Measurements from ENCODE around the gene NFKBIB.
"Not testable (repeated sequence)": the region's sequence is repeated elsewhere in the genome, so short reads cannot be mapped to it uniquely, and the experiment has no call there.

The NFKBIB gene

DNA sequence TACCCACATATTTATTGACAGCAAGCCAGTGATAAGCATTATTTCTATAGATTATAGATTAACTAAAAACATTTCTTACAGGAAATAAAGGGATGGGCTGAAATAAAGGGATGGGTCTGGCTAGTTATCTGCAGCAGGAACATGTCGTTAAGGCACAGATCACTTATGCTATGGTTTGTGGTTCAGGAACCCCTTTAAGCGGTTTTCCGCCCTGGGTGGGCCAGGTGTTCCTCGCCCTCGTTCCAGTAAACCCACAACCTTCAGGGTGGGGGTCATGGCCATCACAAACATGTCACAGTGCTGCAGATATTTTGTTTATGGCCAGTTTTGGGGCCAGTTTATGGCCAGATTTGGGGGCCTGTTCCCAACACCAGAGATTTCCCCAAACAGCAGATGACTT is 41.7 kb downstream of the NFKBIB start:
- not testable (repeated sequence) for H3K4me3 Mint-ChIP-seq; DNase-seq (ENCODE audit: low spot score in 2 of 2)

DNA sequence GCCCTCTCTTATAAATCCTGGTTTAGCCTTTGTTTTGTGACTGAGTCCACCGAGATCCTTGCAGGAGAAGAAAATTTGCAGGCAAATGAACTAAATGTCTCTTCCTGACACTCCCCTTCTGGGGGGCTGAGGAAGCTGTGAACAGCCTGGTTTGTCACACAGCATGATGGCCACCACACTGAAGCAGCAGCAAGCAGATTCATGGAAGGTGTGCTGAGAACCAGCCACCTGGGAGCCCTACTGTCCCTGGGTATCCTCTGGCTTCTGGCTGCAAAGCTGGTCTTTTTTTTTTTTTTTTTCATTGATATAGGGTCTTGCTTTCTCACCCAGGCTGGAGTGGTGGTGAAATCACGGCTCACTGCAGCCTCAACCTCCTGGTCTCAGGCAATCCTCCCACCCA is 42.2 kb downstream of the NFKBIB start:
- H3K4me3 Mint-ChIP-seq: no peak overlapping the region
- no peaks in the 10 kb centered on the region for H3K36me3 Mint-ChIP-seq
- peaks cover 2% of the 10 kb centered on the region for H3K4me1 Mint-ChIP-seq
- ATAC-seq (ENCODE audit: low read depth) (no peak), DNase-seq (ENCODE audit: low spot score in 2 of 2) (no peak)
- H3K27me3 Mint-ChIP-seq: peaks cover 12% of the 10 kb centered on the region
- H3K9me3 Mint-ChIP-seq: no peaks in the 10 kb centered on the region
- no peak overlapping the region for H3K27ac Mint-ChIP-seq

More for the DNA sequence above, 41.7 kb downstream of the NFKBIB start:
- not testable (repeated sequence) for ATAC-seq (ENCODE audit: low read depth); H3K4me1 Mint-ChIP-seq; H3K27ac Mint-ChIP-seq; H3K9me3 Mint-ChIP-seq; H3K36me3 Mint-ChIP-seq
- H3K27me3 Mint-ChIP-seq: peaks cover 11% of the 10 kb centered on the region

- H3K4me1 Mint-ChIP-seq: peaks cover 2% of the 10 kb centered on the region
- no peak overlapping the region for H3K27ac Mint-ChIP-seq
- DNase-seq (ENCODE audit: low spot score in 2 of 2): no peak
- H3K27me3 Mint-ChIP-seq: peaks cover 12% of the 10 kb centered on the region
- H3K9me3 Mint-ChIP-seq: no peaks in the 10 kb centered on the region
- H3K36me3 Mint-ChIP-seq: no peaks in the 10 kb centered on the region
- no peak for ATAC-seq (ENCODE audit: low read depth)
- H3K4me3 Mint-ChIP-seq: no peak overlapping the region
Measured at GRCh38 chr19:38942471-38943181, 42.9 kb downstream of the NFKBIB start.

DNA sequence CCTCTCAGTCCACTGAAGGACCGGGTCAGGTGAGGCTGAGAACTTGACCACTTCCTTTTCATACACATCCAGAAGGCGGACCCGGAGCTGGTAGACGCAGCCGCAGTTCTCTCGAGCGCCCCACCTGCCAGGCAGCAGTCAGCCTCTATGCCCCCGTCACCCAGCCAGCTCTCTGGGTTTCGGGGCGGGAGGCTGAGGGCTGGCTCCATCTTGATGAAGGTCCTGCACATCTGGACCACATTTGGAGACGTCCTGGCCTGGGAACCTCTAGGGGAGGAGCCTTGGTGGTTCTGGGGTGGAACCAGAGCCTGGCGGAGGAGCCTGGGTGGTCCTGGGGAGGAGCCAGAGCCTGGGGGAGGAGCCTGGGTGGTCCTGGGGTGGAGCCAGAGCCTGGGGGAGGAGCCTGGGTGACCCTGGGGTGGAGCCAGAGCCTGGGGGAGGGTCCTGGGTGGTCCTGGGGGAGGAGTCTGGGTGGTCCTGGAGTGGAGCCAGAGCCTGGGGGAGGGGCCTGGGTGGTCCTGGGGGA is 45.3 kb downstream of the NFKBIB start:
- no peak for ATAC-seq (ENCODE audit: low read depth)
- no peaks in the 10 kb centered on the region for H3K9me3 Mint-ChIP-seq
- H3K27me3 Mint-ChIP-seq: peaks cover 23% of the 10 kb centered on the region
- no peak overlapping the region for H3K4me3 Mint-ChIP-seq
- no peaks in the 10 kb centered on the region for H3K36me3 Mint-ChIP-seq
- H3K27ac Mint-ChIP-seq: no peak overlapping the region
- DNase-seq (ENCODE audit: low spot score in 2 of 2): no peak
- H3K4me1 Mint-ChIP-seq: peaks cover 8% of the 10 kb centered on the region

DNA sequence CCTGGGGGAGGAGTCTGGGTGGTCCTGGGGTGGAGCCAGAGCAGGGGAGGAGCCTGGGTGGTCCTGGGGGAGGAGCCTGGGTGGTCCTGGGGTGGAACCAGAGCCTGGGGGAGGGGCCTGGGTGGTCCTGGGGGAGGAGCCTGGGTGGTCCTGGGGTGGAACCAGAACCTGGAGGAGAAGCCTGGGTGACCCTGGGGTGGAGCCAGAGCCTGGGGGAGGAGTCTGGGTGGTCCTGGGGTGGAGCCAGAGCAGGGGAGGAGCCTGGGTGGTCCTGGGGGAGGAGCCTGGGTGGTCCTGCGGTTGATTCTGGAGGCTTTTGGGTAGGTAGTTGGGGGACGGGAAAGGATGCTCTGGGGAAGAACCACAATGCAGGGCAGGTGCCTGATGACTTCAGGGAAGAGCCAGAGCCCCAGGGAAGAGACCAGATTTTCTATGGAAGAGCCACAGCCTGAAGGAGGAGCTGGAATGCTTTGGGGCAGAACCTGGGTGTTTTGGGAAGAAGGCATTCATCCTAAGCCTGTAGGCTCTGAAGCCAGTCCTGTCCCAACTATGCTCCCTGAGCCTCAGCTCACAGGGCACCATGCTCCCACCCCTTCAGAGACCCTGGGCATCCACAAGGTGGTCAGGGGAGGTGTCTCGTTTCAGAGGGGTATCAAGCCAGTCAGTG is 45.9 kb downstream of the NFKBIB start:
- Mint-ChIP-seq H3K9me3 (no peaks in the 10 kb centered on the region), H3K36me3 (no peaks in the 10 kb centered on the region), H3K4me3 (no peak overlapping the region), H3K4me1 (peaks cover 8% of the 10 kb centered on the region), H3K27me3 (peaks cover 25% of the 10 kb centered on the region), H3K27ac (no peak overlapping the region)
- DNase-seq (ENCODE audit: low spot score in 2 of 2) (no peak), ATAC-seq (ENCODE audit: low read depth) (no peak)

- Mint-ChIP-seq H3K9me3 (no peaks in the 10 kb centered on the region), H3K36me3 (no peaks in the 10 kb centered on the region), H3K27ac (no peak overlapping the region), H3K27me3 (peaks cover 22% of the 10 kb centered on the region), H3K4me3 (no peak overlapping the region), H3K4me1 (peaks cover 8% of the 10 kb centered on the region)
- no peak for DNase-seq (ENCODE audit: low spot score in 2 of 2)
- no peak for ATAC-seq (ENCODE audit: low read depth)
Measured at GRCh38 chr19:38946229-38947010, 46.7 kb downstream of the NFKBIB start.

GRCh38 chr19:38949580-38950367 is 50.0 kb downstream of the NFKBIB start:
- no peaks in the 10 kb centered on the region for H3K9me3 Mint-ChIP-seq
- ATAC-seq (ENCODE audit: low read depth) (peak; percentile 78), DNase-seq (ENCODE audit: low spot score in 2 of 2) (peak; percentile 40 to 44)
- no peaks in the 10 kb centered on the region for H3K36me3 Mint-ChIP-seq
- peak overlapping the region; percentile 67 for H3K4me3 Mint-ChIP-seq
- H3K27ac Mint-ChIP-seq: no peak overlapping the region
- peaks cover 12% of the 10 kb centered on the region for H3K4me1 Mint-ChIP-seq
- H3K27me3 Mint-ChIP-seq: peaks cover 28% of the 10 kb centered on the region

GRCh38 chr19:38951187-38951586 is 51.4 kb downstream of the NFKBIB start:
- H3K4me1 Mint-ChIP-seq: peaks cover 12% of the 10 kb centered on the region
- ATAC-seq (ENCODE audit: low read depth) (no peak), DNase-seq (ENCODE audit: low spot score in 2 of 2) (no peak)
- H3K4me3 Mint-ChIP-seq: no peak overlapping the region
- no peaks in the 10 kb centered on the region for H3K36me3 Mint-ChIP-seq
- peaks cover 28% of the 10 kb centered on the region for H3K27me3 Mint-ChIP-seq
- H3K9me3 Mint-ChIP-seq: no peaks in the 10 kb centered on the region
- H3K27ac Mint-ChIP-seq: no peak overlapping the region

GRCh38 chr19:38952395-38953165 is 52.8 kb downstream of the NFKBIB start:
- Mint-ChIP-seq H3K27me3 (peaks cover 26% of the 10 kb centered on the region), H3K36me3 (no peaks in the 10 kb centered on the region), H3K27ac (no peak overlapping the region), H3K4me1 (peaks cover 12% of the 10 kb centered on the region), H3K4me3 (no peak overlapping the region), H3K9me3 (no peaks in the 10 kb centered on the region)
- DNase-seq (ENCODE audit: low spot score in 2 of 2) (peak in 1 of 2 donors; percentile 49), ATAC-seq (ENCODE audit: low read depth) (peak; percentile 62)

- no peaks in the 10 kb centered on the region for H3K36me3 Mint-ChIP-seq
Measured at GRCh38 chr19:38953677-38954076, 53.9 kb downstream of the NFKBIB start.

GRCh38 chr19:38956264-38956663 is 56.5 kb downstream of the NFKBIB start:
- no peak for ATAC-seq (ENCODE audit: low read depth)
- DNase-seq (ENCODE audit: low spot score in 2 of 2): no peak
- Mint-ChIP-seq H3K27me3 (peaks cover 13% of the 10 kb centered on the region), H3K4me3 (no peak overlapping the region), H3K9me3 (no peaks in the 10 kb centered on the region), H3K4me1 (peaks cover 5% of the 10 kb centered on the region), H3K36me3 (no peaks in the 10 kb centered on the region), H3K27ac (no peak overlapping the region)

More at GRCh38 chr19:38953677-38954076, 53.9 kb downstream of the NFKBIB start:
- peaks cover 12% of the 10 kb centered on the region for H3K4me1 Mint-ChIP-seq
- H3K27me3 Mint-ChIP-seq: peaks cover 23% of the 10 kb centered on the region
- DNase-seq (ENCODE audit: low spot score in 2 of 2) (no peak), ATAC-seq (ENCODE audit: low read depth) (no peak)
- no peak overlapping the region for H3K4me3 Mint-ChIP-seq
- H3K9me3 Mint-ChIP-seq: no peaks in the 10 kb centered on the region
- no peak overlapping the region for H3K27ac Mint-ChIP-seq

- no peak for ATAC-seq (ENCODE audit: low read depth)
- Mint-ChIP-seq H3K9me3 (no peaks in the 10 kb centered on the region), H3K27ac (no peak overlapping the region), H3K27me3 (peaks cover 9% of the 10 kb centered on the region), H3K4me3 (no peak overlapping the region), H3K4me1 (no peaks in the 10 kb centered on the region), H3K36me3 (no peaks in the 10 kb centered on the region)
- no peak for DNase-seq (ENCODE audit: low spot score in 2 of 2)
Measured at GRCh38 chr19:38958301-38958700, 58.5 kb downstream of the NFKBIB start.
